T1000 (cell line): Measurements from ENCODE around the gene UBAC1.

ENCODE experiments used
- DNase-seq: peaks from one replicate; lab custom pipeline; 2025; ENCODE audit warnings: mixed read lengths; lab: John Stamatoyannopoulos, UW

UBAC1 gene

GRCh38 chr9:135883410-135884089, 77.6 kb downstream of the UBAC1 start:
- no peak for DNase-seq
